Neural progenitor cell (in vitro differentiated cells): ENCODE data around the gene CD48. TPM values are rescaled to one million over a fixed set of nuclear protein-coding genes. Genes with fewer than 3 reads are reported as not detected.

ENCODE experiments used
- DNase-seq: peaks from one replicate; pipeline ENCODE4 v3.0.0-alpha.2; 2016; ENCODE audit warnings: low spot score
- H2AFZ ChIP-seq: fragments of 200-600 bp; sonication (generic); replicated peaks from 2 replicates; pipeline ENCODE4 v1.6.1; 2016; ENCODE audit warnings: antibody characterized with exemption
- H3F3A ChIP-seq: fragments of 200-600 bp; sonication (generic); 2 replicates; pipeline ENCODE4 v1.6.1; 2016; ENCODE audit warnings: antibody characterized with exemption, low read depth
- H3K27ac ChIP-seq: fragments of 200-600 bp; sonication (generic); 2 replicates; pipeline ENCODE4 v1.5.1; 2016; ENCODE audit warnings: mild to moderate bottlenecking
- H3K27me3 ChIP-seq: fragments of 200-600 bp; sonication (generic); 2 replicates; pipeline ENCODE4 v1.6.1; 2016; ENCODE audit warnings: mild to moderate bottlenecking, moderate library complexity
- H3K36me3 ChIP-seq: fragments of 200-600 bp; sonication (generic); 2 replicates; pipeline ENCODE4 v1.5.1; 2016
- H3K4me1 ChIP-seq: fragments of 200-600 bp; sonication (generic); 2 replicates; pipeline ENCODE4 v1.6.1; 2016; ENCODE audit warnings: mixed run types
- H3K4me2 ChIP-seq: fragments of 200-600 bp; sonication (generic); 2 replicates; pipeline ENCODE4 v1.6.1; 2016
- H3K4me3 ChIP-seq: fragments of 200-600 bp; sonication (generic); 2 replicates; pipeline ENCODE4 v1.5.1; 2016
- H3K79me2 ChIP-seq: fragments of 200-600 bp; sonication (generic); 2 replicates; pipeline ENCODE4 v1.6.1; 2016; ENCODE audit warnings: low read depth
- H3K9ac ChIP-seq: fragments of 200-600 bp; sonication (generic); 2 replicates; pipeline ENCODE4 v1.6.1; 2016
- H3K9me3 ChIP-seq: fragments of 200-600 bp; sonication (generic); 2 replicates; pipeline ENCODE4 v1.5.1; 2016; ENCODE audit warnings: low read depth
- H4K20me1 ChIP-seq: fragments of 200-600 bp; sonication (generic); 2 replicates; pipeline ENCODE4 v1.6.1; 2016; ENCODE audit warnings: low read depth
- H3K27ac Mint-ChIP-seq: 3 replicates; pipeline ENCODE4 v1.8.0; 2021; ENCODE audit warnings: mixed read lengths
- H3K27me3 Mint-ChIP-seq: 2 replicates; pipeline ENCODE4 v1.8.0; 2022; ENCODE audit warnings: low read depth, mild to moderate bottlenecking, inconsistent platforms, moderate library complexity, mixed read lengths; ENCODE audit not compliant: insufficient read depth
- H3K36me3 Mint-ChIP-seq: 3 replicates; pipeline ENCODE4 v1.8.0; 2021; ENCODE audit warnings: mixed read lengths
- H3K4me1 Mint-ChIP-seq: 3 replicates; pipeline ENCODE4 v1.8.0; 2021; ENCODE audit warnings: mixed read lengths
- H3K4me3 Mint-ChIP-seq: 3 replicates; pipeline ENCODE4 v1.8.0; 2021; ENCODE audit warnings: mild to moderate bottlenecking, moderate library complexity, mixed read lengths
- H3K9me3 Mint-ChIP-seq: 3 replicates; pipeline ENCODE4 v1.8.0; 2020; ENCODE audit warnings: mixed read lengths
- EZH2 ChIP-seq: fragments of 200-600 bp; sonication (generic); IDR thresholded peaks from 2 replicates; pipeline ENCODE4 v1.6.1; 2017; ENCODE audit warnings: antibody characterized with exemption, mild to moderate bottlenecking, moderate library complexity
- EZH2phosphoT487 ChIP-seq: fragments of 200-600 bp; sonication (generic); IDR thresholded peaks from 2 replicates; pipeline ENCODE4 v1.6.1; 2017; ENCODE audit warnings: antibody characterized with exemption
- total RNA-seq: library from RNA; depleted of rRNA; stranded (reverse); fragments of >200 nt; gene quantifications from 2 replicates; pipeline ENCODE4 v1.2.3, GENCODE V29; 2015; ENCODE audit warnings: low replicate concordance
- TF ChIP-seq, protein P1 (sequence below): fragments of 200-600 bp; sonication (generic); IDR thresholded peaks from 2 replicates; pipeline ENCODE4 v1.5.1; 2017; ENCODE audit warnings: antibody characterized with exemption, mild to moderate bottlenecking

Gene CD48
- total RNA-seq, 1 donor from 2014 or later: not detected

DNA sequence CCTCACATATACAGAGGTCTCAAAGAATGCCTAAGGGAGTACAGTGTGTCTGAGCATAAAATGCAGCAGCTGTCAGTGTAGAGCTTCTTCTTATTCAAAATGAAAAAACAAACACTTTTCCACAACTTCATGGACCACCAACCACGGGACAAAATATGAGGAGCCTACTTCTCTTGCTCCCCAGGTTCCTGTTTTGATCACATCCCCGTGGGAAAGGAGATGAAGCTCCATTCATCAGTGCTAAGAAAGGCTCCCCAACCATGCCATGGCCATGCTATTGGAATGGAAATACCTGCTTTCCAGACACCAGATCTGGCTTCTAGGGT is 383 bp downstream of the CD48 start:
- Mint-ChIP-seq H3K27ac (no peak overlapping the region), H3K9me3 (no peaks in the 10 kb centered on the region), H3K27me3 (no peaks in the 10 kb centered on the region), H3K36me3 (no peaks in the 10 kb centered on the region), H3K4me3 (no peak overlapping the region), H3K4me1 (no peaks in the 10 kb centered on the region)
- Histone ChIP-seq H4K20me1 (no peaks in the 10 kb centered on the region), H3K27me3 (no peaks in the 10 kb centered on the region), H2AFZ (no peak overlapping the region), H3F3A (no peaks in the 10 kb centered on the region), H3K9ac (no peak overlapping the region), H3K4me3 (no peak overlapping the region), H3K4me1 (no peaks in the 10 kb centered on the region), H3K36me3 (no peaks in the 10 kb centered on the region), H3K27ac (no peak overlapping the region), H3K9me3 (no peaks in the 10 kb centered on the region), H3K79me2 (no peaks in the 10 kb centered on the region), H3K4me2 (no peak overlapping the region)
- no peak for DNase-seq
- TF ChIP-seq, protein P1, sequence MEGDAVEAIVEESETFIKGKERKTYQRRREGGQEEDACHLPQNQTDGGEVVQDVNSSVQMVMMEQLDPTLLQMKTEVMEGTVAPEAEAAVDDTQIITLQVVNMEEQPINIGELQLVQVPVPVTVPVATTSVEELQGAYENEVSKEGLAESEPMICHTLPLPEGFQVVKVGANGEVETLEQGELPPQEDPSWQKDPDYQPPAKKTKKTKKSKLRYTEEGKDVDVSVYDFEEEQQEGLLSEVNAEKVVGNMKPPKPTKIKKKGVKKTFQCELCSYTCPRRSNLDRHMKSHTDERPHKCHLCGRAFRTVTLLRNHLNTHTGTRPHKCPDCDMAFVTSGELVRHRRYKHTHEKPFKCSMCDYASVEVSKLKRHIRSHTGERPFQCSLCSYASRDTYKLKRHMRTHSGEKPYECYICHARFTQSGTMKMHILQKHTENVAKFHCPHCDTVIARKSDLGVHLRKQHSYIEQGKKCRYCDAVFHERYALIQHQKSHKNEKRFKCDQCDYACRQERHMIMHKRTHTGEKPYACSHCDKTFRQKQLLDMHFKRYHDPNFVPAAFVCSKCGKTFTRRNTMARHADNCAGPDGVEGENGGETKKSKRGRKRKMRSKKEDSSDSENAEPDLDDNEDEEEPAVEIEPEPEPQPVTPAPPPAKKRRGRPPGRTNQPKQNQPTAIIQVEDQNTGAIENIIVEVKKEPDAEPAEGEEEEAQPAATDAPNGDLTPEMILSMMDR: no peak
- TF ChIP-seq EZH2phosphoT487 (no peak), EZH2 (no peak)

DNA sequence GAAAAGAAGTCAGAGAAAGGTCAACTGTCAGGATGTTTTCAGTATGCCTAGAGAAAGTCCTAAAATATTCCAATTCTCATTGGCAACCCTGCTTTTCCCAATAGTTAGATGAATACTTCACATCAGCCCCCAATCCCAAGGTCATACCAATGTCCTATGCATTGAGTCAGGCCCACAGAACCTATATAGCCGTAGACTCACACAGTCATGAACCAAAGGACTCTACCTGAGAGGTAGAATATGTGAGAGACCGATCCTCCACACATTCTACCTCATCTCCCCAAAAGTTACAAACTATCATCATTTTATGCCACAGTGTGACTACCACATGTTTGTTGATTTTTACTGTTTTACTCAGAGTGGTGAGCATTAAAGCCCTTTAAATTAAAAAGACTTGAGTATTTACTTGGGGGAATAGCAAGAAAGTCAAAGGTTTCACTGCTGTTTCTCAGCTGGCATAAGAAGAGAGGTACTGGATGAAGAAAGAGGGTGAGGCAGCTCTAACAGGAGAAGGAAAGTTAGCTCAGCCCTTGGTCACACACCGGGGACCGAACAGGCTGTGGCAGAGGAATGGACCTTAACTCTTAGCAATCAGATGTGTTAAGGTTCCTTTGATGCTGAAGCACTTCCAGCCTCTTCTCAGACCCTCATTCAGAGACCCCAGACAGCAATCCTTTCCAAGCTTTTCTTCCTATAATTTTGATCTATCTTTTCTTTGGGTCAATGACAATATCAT is 937 bp downstream of the CD48 start:
- Histone ChIP-seq H3K4me3 (no peak overlapping the region), H3K4me2 (no peak overlapping the region), H3K79me2 (no peaks in the 10 kb centered on the region), H3K9ac (no peak overlapping the region), H3K27ac (no peak overlapping the region), H3K9me3 (no peaks in the 10 kb centered on the region), H2AFZ (no peak overlapping the region), H3K4me1 (no peaks in the 10 kb centered on the region), H4K20me1 (no peaks in the 10 kb centered on the region), H3F3A (no peaks in the 10 kb centered on the region), H3K36me3 (no peaks in the 10 kb centered on the region), H3K27me3 (no peaks in the 10 kb centered on the region)
- Mint-ChIP-seq H3K4me3 (no peak overlapping the region), H3K27me3 (no peaks in the 10 kb centered on the region), H3K4me1 (no peaks in the 10 kb centered on the region), H3K9me3 (no peaks in the 10 kb centered on the region), H3K36me3 (no peaks in the 10 kb centered on the region), H3K27ac (no peak overlapping the region)
- no peak for DNase-seq
- no peak for TF ChIP-seq EZH2
- TF ChIP-seq, protein P1: no peak
- no peak for TF ChIP-seq EZH2phosphoT487

DNA sequence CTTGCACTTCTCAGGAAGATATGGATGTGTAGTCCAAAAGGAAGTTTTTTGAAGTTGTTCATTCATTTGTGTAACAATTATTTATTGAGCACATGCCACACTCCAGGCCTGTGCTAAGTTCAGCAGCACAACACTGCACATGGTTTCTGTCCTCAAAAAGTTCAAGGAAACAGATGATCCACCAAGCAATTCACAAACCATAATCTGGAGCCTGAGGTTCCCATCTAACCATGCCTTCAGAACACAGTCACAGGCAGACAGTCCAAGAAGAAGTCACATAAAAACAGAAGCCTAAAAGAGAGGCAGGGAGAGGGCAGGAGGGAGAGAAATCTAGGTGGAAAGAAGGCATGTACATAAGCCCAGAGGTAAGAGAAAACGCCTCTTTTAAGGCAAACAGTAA is 1.9 kb downstream of the CD48 start:
- Histone ChIP-seq H3K79me2 (no peaks in the 10 kb centered on the region), H3K4me2 (no peak overlapping the region), H2AFZ (no peak overlapping the region), H3F3A (no peaks in the 10 kb centered on the region), H3K27ac (no peak overlapping the region), H3K27me3 (no peaks in the 10 kb centered on the region), H3K9ac (no peak overlapping the region), H3K36me3 (no peaks in the 10 kb centered on the region), H4K20me1 (no peaks in the 10 kb centered on the region), H3K4me1 (no peaks in the 10 kb centered on the region), H3K9me3 (no peaks in the 10 kb centered on the region), H3K4me3 (no peak overlapping the region)
- no peaks in the 10 kb centered on the region for H3K9me3 Mint-ChIP-seq
- no peaks in the 10 kb centered on the region for H3K27me3 Mint-ChIP-seq
- no peak overlapping the region for H3K27ac Mint-ChIP-seq
- no peak overlapping the region for H3K4me3 Mint-ChIP-seq
- DNase-seq: no peak
- H3K36me3 Mint-ChIP-seq: no peaks in the 10 kb centered on the region
- H3K4me1 Mint-ChIP-seq: no peaks in the 10 kb centered on the region
- TF ChIP-seq, protein P1: no peak
- TF ChIP-seq EZH2phosphoT487: no peak
- no peak for TF ChIP-seq EZH2
